H9 (cell line): ENCODE measurements around the gene NUDT9. TPM values are rescaled to one million over a fixed set of nuclear protein-coding genes. Genes with fewer than 3 reads are reported as not detected.

ENCODE experiments used
- DNase-seq: peaks from one replicate; pipeline ENCODE4 v3.0.0-alpha.2; 2017
- H2AFZ ChIP-seq: one replicate; pipeline ENCODE4 v1.6.1; 2013; ENCODE audit warnings: mild to moderate bottlenecking, low read length, control low read depth, moderate library complexity
- H2AK5ac ChIP-seq: 2 replicates; pipeline ENCODE4 v1.6.1; 2013; ENCODE audit warnings: low read length, control low read depth, mixed read lengths; ENCODE audit not compliant: insufficient read length
- H2BK120ac ChIP-seq: one replicate; pipeline ENCODE4 v1.6.1; 2013; ENCODE audit warnings: low read depth, mild to moderate bottlenecking, low read length, control low read depth, inconsistent platforms; ENCODE audit not compliant: poor library complexity, severe bottlenecking
- H2BK12ac ChIP-seq: 2 replicates; pipeline ENCODE4 v1.6.1; 2013; ENCODE audit warnings: low read length, control low read depth, mixed read lengths, low read depth; ENCODE audit not compliant: insufficient read length
- H2BK15ac ChIP-seq: 2 replicates; pipeline ENCODE4 v1.6.1; 2013; ENCODE audit warnings: low read depth, low read length, control low read depth
- H2BK20ac ChIP-seq: one replicate; pipeline ENCODE4 v1.6.1; 2013; ENCODE audit warnings: low read depth, mild to moderate bottlenecking, low read length, control low read depth, inconsistent platforms; ENCODE audit not compliant: poor library complexity, severe bottlenecking
- H2BK5ac ChIP-seq: 2 replicates; pipeline ENCODE4 v1.6.1; 2013; ENCODE audit warnings: low read length, control low read depth, mixed read lengths; ENCODE audit not compliant: insufficient read length
- H3K14ac ChIP-seq: 2 replicates; pipeline ENCODE4 v1.6.1; 2013; ENCODE audit warnings: low read length, control low read depth; ENCODE audit not compliant: insufficient read depth
- H3K18ac ChIP-seq: 2 replicates; pipeline ENCODE4 v1.6.1; 2013; ENCODE audit warnings: low read depth, mild to moderate bottlenecking, mixed read lengths, low read length, control low read depth; ENCODE audit not compliant: insufficient read length
- H3K23ac ChIP-seq: 2 replicates; pipeline ENCODE4 v1.6.1; 2013; ENCODE audit warnings: low read length, control low read depth, mixed read lengths, low read depth; ENCODE audit not compliant: insufficient read length
- H3K23me2 ChIP-seq: 2 replicates; pipeline ENCODE4 v1.6.1; 2013; ENCODE audit warnings: low read depth, mild to moderate bottlenecking, mixed read lengths, low read length, control low read depth; ENCODE audit not compliant: insufficient read length, poor library complexity, severe bottlenecking
- H3K27ac ChIP-seq: 2 replicates; pipeline ENCODE4 v1.5.1; 2013; ENCODE audit warnings: low read length, control low read depth, mixed read lengths, low read depth; ENCODE audit not compliant: insufficient read length
- H3K27me3 ChIP-seq: 2 replicates; pipeline ENCODE4 v1.6.1; 2013; ENCODE audit warnings: low read length, control low read depth, inconsistent platforms; ENCODE audit not compliant: insufficient read depth
- H3K4ac ChIP-seq: 2 replicates; pipeline ENCODE4 v1.6.1; 2013; ENCODE audit warnings: low read depth, mild to moderate bottlenecking, control low read depth, inconsistent platforms, low read length, moderate library complexity
- H3K4me1 ChIP-seq: 2 replicates; pipeline ENCODE4 v1.6.1; 2013; ENCODE audit warnings: low read length, control low read depth, inconsistent platforms; ENCODE audit not compliant: insufficient read depth
- H3K4me2 ChIP-seq: 2 replicates; pipeline ENCODE4 v1.6.1; 2013; ENCODE audit warnings: low read length, control low read depth, mixed read lengths; ENCODE audit not compliant: insufficient read length, insufficient read depth
- H3K56ac ChIP-seq: 2 replicates; pipeline ENCODE4 v1.6.1; 2013; ENCODE audit warnings: low read depth, mild to moderate bottlenecking, mixed read lengths, low read length, control low read depth; ENCODE audit not compliant: insufficient read length
- H3K79me1 ChIP-seq: 2 replicates; pipeline ENCODE4 v1.6.1; 2013; ENCODE audit warnings: low read depth, mild to moderate bottlenecking, moderate library complexity, low read length, control low read depth, inconsistent platforms; ENCODE audit not compliant: insufficient read depth, poor library complexity, severe bottlenecking
- H3K79me2 ChIP-seq: 2 replicates; pipeline ENCODE4 v1.6.1; 2013; ENCODE audit warnings: low read length, control low read depth, inconsistent platforms; ENCODE audit not compliant: insufficient read depth
- H3K9ac ChIP-seq: 2 replicates; pipeline ENCODE4 v1.6.1; 2013; ENCODE audit warnings: low read length, control low read depth, mixed read lengths; ENCODE audit not compliant: insufficient read length; ENCODE audit errors: extremely low read depth
- H3K9me3 ChIP-seq: one replicate; pipeline ENCODE4 v1.6.1; 2013; ENCODE audit warnings: low read depth, low read length, inconsistent platforms; ENCODE audit not compliant: control insufficient read depth
- H3T11ph ChIP-seq: one replicate; pipeline ENCODE4 v1.6.1; 2013; ENCODE audit warnings: mild to moderate bottlenecking, low read length, control low read depth, inconsistent platforms
- H4K20me1 ChIP-seq: one replicate; pipeline ENCODE4 v1.6.1; 2013; ENCODE audit not compliant: control insufficient read depth, insufficient read length, insufficient read depth
- H4K5ac ChIP-seq: 2 replicates; pipeline ENCODE4 v1.6.1; 2013; ENCODE audit warnings: low read depth, mild to moderate bottlenecking, mixed read lengths, low read length, control low read depth; ENCODE audit not compliant: insufficient read length
- H4K8ac ChIP-seq: replicated peaks from 2 replicates; pipeline ENCODE4 v1.6.1; 2013; ENCODE audit warnings: low read length, control low read depth, mixed read lengths, low read depth; ENCODE audit not compliant: insufficient read length
- H4K91ac ChIP-seq: 2 replicates; pipeline ENCODE4 v1.6.1; 2013; ENCODE audit warnings: low read depth, mild to moderate bottlenecking, moderate library complexity, mixed read lengths, low read length, control low read depth; ENCODE audit not compliant: insufficient read length
- H3K27ac Mint-ChIP-seq, 3 experiments: 2 replicates in 2 of 3; 3 replicates in 1 of 3; pipeline ENCODE4 v1.8.0; 2020 to 2021; ENCODE audit warnings: mixed read lengths in 3 of 3, mild to moderate bottlenecking in 1 of 3, moderate library complexity in 1 of 3
- H3K27me3 Mint-ChIP-seq: 2 replicates; pipeline ENCODE4 v1.8.0; 2021; ENCODE audit warnings: low read depth, mild to moderate bottlenecking, moderate library complexity, mixed read lengths
- H3K36me3 Mint-ChIP-seq, 3 experiments: 2 replicates in 2 of 3; 3 replicates in 1 of 3; pipeline ENCODE4 v1.8.0; 2020 to 2021; ENCODE audit warnings: low read depth in 3 of 3, mixed read lengths in 3 of 3; ENCODE audit not compliant: insufficient read depth in 1 of 3
- H3K4me1 Mint-ChIP-seq, 2 experiments: 2 replicates each; pipeline ENCODE4 v1.8.0; 2020; ENCODE audit warnings: mixed read lengths in 2 of 2
- H3K4me3 Mint-ChIP-seq, 2 experiments: 2 replicates in 1 of 2; 3 replicates in 1 of 2; pipeline ENCODE4 v1.8.0; 2020 to 2021; ENCODE audit warnings: mild to moderate bottlenecking in 2 of 2, mixed read lengths in 2 of 2, moderate library complexity in 1 of 2
- H3K9me3 Mint-ChIP-seq, 2 experiments: 2 replicates in 1 of 2; 3 replicates in 1 of 2; pipeline ENCODE4 v1.8.0; 2020; ENCODE audit warnings: mild to moderate bottlenecking in 2 of 2, mixed read lengths in 2 of 2, moderate library complexity in 1 of 2
- CTCF ChIP-seq: fragments of 200-600 bp; sonication (generic); conservative IDR thresholded peaks from 3 replicates; pipeline ENCODE4 v1.8.0; 2021; ENCODE audit warnings: antibody characterized with exemption, mild to moderate bottlenecking
- WGBS: extraction: QIAGEN DNeasy Blood & Tissue Kit; methylation state at CpG from one replicate; pipeline ENCODE4 v1.1.7; 2013; ENCODE audit warnings: missing lambda C conversion rate, low lambda C conversion rate, mixed read lengths; ENCODE audit not compliant: insufficient read length; ENCODE audit errors: extremely low coverage; 5-methylcytosine and 5-hydroxymethylcytosine counted together
- total RNA-seq: library from RNA; stranded (reverse); gene quantifications from 2 replicates; pipeline ENCODE4 v1.2.1, GENCODE V29; 2021

The NUDT9 gene
- total RNA-seq, 1 experiment from 2014 or later = 28.5 TPM

GRCh38 chr4:87391576-87392054, 30.8 kb upstream of the NUDT9 start:
- Histone ChIP-seq H3K9me3 (no peaks in the 10 kb centered on the region), H4K8ac (no peak overlapping the region), H4K20me1 (no peaks in the 10 kb centered on the region), H2AFZ (peak overlapping the region; percentile 85), H3K56ac (no peak overlapping the region), H3K4me1 (no peaks in the 10 kb centered on the region), H3K4me2 (peak overlapping the region; percentile 80), H2BK120ac (no peak overlapping the region), H4K91ac (no peak overlapping the region), H2AK5ac (no peak overlapping the region), H3T11ph (no peak overlapping the region), H2BK12ac (no peak overlapping the region), H3K18ac (peak overlapping the region; percentile 60), H3K27ac (no peak overlapping the region), H3K23ac (no peak overlapping the region), H2BK20ac (peak overlapping the region; percentile 51), H3K9ac (peak overlapping the region; percentile 34), H2BK15ac (no peak overlapping the region), H3K23me2 (peaks cover 8% of the 10 kb centered on the region), H3K14ac (peak overlapping the region; percentile 82; the same call in 1 of the 2 replicates), H2BK5ac (no peak overlapping the region), H4K5ac (no peak overlapping the region), H3K27me3 (no peaks in the 10 kb centered on the region), H3K79me2 (no peaks in the 10 kb centered on the region), H3K79me1 (no peaks in the 10 kb centered on the region), H3K4ac (no peak overlapping the region)
- DNase-seq = no peak
- Mint-ChIP-seq H3K36me3 (peaks cover 5 to 11% (median 6%) of the 10 kb centered on the region in 3 experiments; a peak in 6 of 7 replicates), H3K4me1 (peaks cover 13 to 16% of the 10 kb centered on the region in 2 experiments), H3K4me3 (peak overlapping the region; percentile 79 to 81), H3K27ac (peak overlapping the region in 1 of 3 experiments; percentile 88; a peak in 1 of 7 replicates), H3K27me3 (peaks cover 6% of the 10 kb centered on the region), H3K9me3 (peaks cover 0 to 3% of the 10 kb centered on the region in 2 experiments; a peak in 3 of 5 replicates)
- no CpG with 5 or more reads among the region's 16 CpGs for WGBS
- no peak for TF ChIP-seq CTCF
